Calu3 (cell line): ENCODE data around the gene MOB1B. TPM values are rescaled to one million over a fixed set of nuclear protein-coding genes. Genes with fewer than 3 reads are reported as not detected.

Experiments used
- BruUV-seq: library from RNA; stranded (reverse); fragments of 400-500 nt; replicated peaks from 2 replicates; lab custom pipeline; 2021; lab: Mats Ljungman, UMichigan
- CTCF ChIA-PET: fragments of 300-600 bp; sonication (Branson Sonifier 250); formaldehyde crosslinking; loops from one replicate; lab custom pipeline; 2022; ENCODE audit warnings: antibody characterized with exemption; lab: Charles Lee
- DNase-seq: peaks from one replicate; pipeline ENCODE4 v3.0.0; 2022
- H3K27ac Mint-ChIP-seq: one replicate; pipeline ENCODE4 v1.8.0; 2022; ENCODE audit warnings: mixed read lengths; ENCODE audit not compliant: unreplicated experiment
- H3K27me3 Mint-ChIP-seq: one replicate; pipeline ENCODE4 v1.8.0; 2022; ENCODE audit warnings: mixed read lengths; ENCODE audit not compliant: unreplicated experiment
- H3K36me3 Mint-ChIP-seq: one replicate; pipeline ENCODE4 v1.8.0; 2022; ENCODE audit warnings: mild to moderate bottlenecking, moderate library complexity, mixed read lengths; ENCODE audit not compliant: insufficient read depth, unreplicated experiment
- H3K4me1 Mint-ChIP-seq: one replicate; pipeline ENCODE4 v1.8.0; 2022; ENCODE audit warnings: mild to moderate bottlenecking, low read depth, mixed read lengths; ENCODE audit not compliant: unreplicated experiment
- H3K4me3 Mint-ChIP-seq: one replicate; pipeline ENCODE4 v1.8.0; 2022; ENCODE audit warnings: mild to moderate bottlenecking, low read depth, moderate library complexity, mixed read lengths; ENCODE audit not compliant: unreplicated experiment
- H3K9me3 Mint-ChIP-seq: one replicate; pipeline ENCODE4 v1.8.0; 2022; ENCODE audit warnings: low read depth, mixed read lengths; ENCODE audit not compliant: unreplicated experiment
- CTCF ChIP-seq: fragments of 200-600 bp; IDR thresholded peaks from one replicate; pipeline ENCODE4 v1.8.0; 2022; ENCODE audit warnings: antibody characterized with exemption; ENCODE audit not compliant: unreplicated experiment
- intact Hi-C: fragments of 100-400 bp; cut with micrococcal nuclease; formaldehyde crosslinking; loops from one replicate; pipeline ENCODE4 v1.10.0; 2022; ENCODE audit not compliant: unreplicated experiment
- total RNA-seq: library from RNA; stranded (reverse); gene quantifications from 2 replicates; pipeline ENCODE4 v1.2.3, GENCODE V29; 2022

MOB1B gene
- total RNA-seq, 1 experiment from 2014 or later = 13.3 TPM

DNA sequence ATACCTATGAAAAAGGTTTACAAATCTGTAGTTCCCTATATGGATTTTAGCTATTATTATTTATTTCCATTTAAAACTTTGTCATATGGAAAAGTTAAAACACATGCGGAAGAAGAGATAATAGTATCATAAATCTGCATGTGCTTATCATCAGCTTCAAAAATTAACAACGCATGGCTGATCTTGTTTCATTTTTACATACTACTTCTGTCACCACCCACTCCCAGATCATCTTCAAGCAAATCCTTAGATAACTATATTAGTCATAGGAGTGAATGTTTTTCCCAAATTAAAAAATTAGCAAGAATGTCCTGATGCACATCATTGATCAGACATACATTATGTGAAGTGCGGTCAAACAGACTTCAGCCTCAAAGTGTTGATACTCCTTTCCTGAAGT is 24.6 kb upstream of the MOB1B start:
- DNase-seq = no peak
- no peak overlapping the region for H3K4me3 Mint-ChIP-seq
- no peaks in the 10 kb centered on the region for H3K9me3 Mint-ChIP-seq
- no peak overlapping the region for H3K27ac Mint-ChIP-seq
- intact Hi-C loops = no loop called here
- no TSS peak for BruUV-seq
- no peak for TF ChIP-seq CTCF
- no peaks in the 10 kb centered on the region for H3K4me1 Mint-ChIP-seq
- H3K27me3 Mint-ChIP-seq = no peaks in the 10 kb centered on the region
- CTCF ChIA-PET = no interaction called here
- H3K36me3 Mint-ChIP-seq = no peaks in the 10 kb centered on the region

DNA sequence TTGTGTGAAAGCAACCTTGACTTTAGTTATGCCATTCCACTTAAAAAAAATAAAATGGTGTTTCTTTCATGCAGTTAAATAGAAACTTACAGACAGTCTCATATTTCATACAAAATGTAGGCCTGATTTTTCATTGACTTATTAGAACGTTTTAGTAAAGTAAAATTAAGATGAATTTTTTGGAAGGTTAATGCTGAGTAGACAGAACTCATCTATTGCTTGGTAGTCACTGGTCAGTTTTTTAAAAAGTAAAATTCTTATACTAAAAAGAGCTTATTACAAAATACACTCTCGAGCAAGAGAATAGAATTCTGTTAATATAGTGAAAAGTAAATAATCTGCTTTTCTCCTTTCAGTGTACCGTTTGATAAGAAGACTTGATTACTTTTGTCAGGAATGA is 21.4 kb upstream of the MOB1B start:
- H3K36me3 Mint-ChIP-seq = no peaks in the 10 kb centered on the region
- no peaks in the 10 kb centered on the region for H3K4me1 Mint-ChIP-seq
- DNase-seq = no peak
- CTCF ChIA-PET = no interaction called here
- TF ChIP-seq CTCF = no peak
- H3K27me3 Mint-ChIP-seq = no peaks in the 10 kb centered on the region
- no peak overlapping the region for H3K4me3 Mint-ChIP-seq
- no TSS peak for BruUV-seq
- no peaks in the 10 kb centered on the region for H3K9me3 Mint-ChIP-seq
- H3K27ac Mint-ChIP-seq = no peak overlapping the region
- intact Hi-C loops = no loop called here

- Mint-ChIP-seq H3K4me1 (no peaks in the 10 kb centered on the region), H3K27me3 (no peaks in the 10 kb centered on the region), H3K36me3 (no peaks in the 10 kb centered on the region), H3K9me3 (no peaks in the 10 kb centered on the region), H3K4me3 (no peak overlapping the region), H3K27ac (no peak overlapping the region)
- intact Hi-C loops = no loop called here
- no peak for TF ChIP-seq CTCF
- no peak for DNase-seq
- no TSS peak for BruUV-seq
- CTCF ChIA-PET = interaction anchor here (0.7 kb wide), 3 partner anchors 20 to 757 kb away, joined by 3 to 4 read pairs (median 3); no protein-coding TSS in a partner anchor
Measured at GRCh38 chr4:70885174-70885573, 17.0 kb upstream of the MOB1B start.

- no peak overlapping the region for H3K4me3 Mint-ChIP-seq
- no TSS peak for BruUV-seq
- H3K36me3 Mint-ChIP-seq = no peaks in the 10 kb centered on the region
- no peaks in the 10 kb centered on the region for H3K9me3 Mint-ChIP-seq
- DNase-seq = no peak
- no peaks in the 10 kb centered on the region for H3K27me3 Mint-ChIP-seq
- no peak overlapping the region for H3K27ac Mint-ChIP-seq
- intact Hi-C loops = no loop called here
- TF ChIP-seq CTCF = no peak
- CTCF ChIA-PET = no interaction called here
- no peaks in the 10 kb centered on the region for H3K4me1 Mint-ChIP-seq
Measured at GRCh38 chr4:70892086-70892769, 9.9 kb upstream of the MOB1B start.
